Measurements from ENCODE around the gene CXorf66. TPM values are rescaled to one million over a fixed set of nuclear protein-coding genes. Genes with fewer than 3 reads are reported as not detected.
A peak's percentile ranks its signal among the peaks of the same experiment; 100 is the strongest.

The CXorf66 gene
- total RNA-seq, 1 experiment from 2014 or later: not detected

DNA sequence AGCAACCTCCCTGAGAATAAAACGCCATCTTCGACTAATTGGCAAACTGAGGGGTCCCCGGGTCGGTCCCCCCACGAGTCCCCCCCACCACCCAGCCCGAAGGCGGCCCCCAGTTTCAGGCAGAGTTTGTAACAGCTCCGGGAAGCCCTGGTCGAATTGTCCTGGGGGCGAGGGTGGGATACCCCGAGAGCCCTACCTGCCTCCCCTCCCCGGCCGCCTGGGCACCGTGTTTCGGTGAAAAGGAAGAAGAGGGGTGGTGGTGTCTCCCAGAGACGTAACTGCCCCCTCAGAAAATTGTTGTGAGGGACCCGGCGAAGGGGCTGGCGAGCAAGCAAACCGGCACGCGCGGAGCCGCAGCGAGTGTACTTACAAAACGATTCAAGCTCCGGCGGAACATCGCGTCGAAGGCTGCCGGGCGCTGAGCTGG, 33.7 kb downstream of the CXorf66 start (continued):
- TF ChIP-seq E2F4 (CRISPR knock-in tag; IDR thresholded peaks at IDR 0.05; ENCODE audit: borderline replicate concordance, low read depth) (no peak), HMGXB4 (CRISPR knock-in tag; IDR thresholded peaks at IDR 0.05) (no peak), ZNF138 (CRISPR knock-in tag; conservative IDR thresholded peaks at IDR 0.05) (no peak), ZBTB21 (CRISPR knock-in tag; IDR thresholded peaks at IDR 0.05; ENCODE audit: borderline replicate concordance) (no peak), NR1H2 (CRISPR knock-in tag; IDR thresholded peaks at IDR 0.05) (no peak), GABPB1 (CRISPR knock-in tag; IDR thresholded peaks at IDR 0.05) (no peak), SMAD3 (CRISPR knock-in tag; IDR thresholded peaks at IDR 0.05; ENCODE audit: borderline replicate concordance) (no peak)
- TF ChIP-seq, protein P1, sequence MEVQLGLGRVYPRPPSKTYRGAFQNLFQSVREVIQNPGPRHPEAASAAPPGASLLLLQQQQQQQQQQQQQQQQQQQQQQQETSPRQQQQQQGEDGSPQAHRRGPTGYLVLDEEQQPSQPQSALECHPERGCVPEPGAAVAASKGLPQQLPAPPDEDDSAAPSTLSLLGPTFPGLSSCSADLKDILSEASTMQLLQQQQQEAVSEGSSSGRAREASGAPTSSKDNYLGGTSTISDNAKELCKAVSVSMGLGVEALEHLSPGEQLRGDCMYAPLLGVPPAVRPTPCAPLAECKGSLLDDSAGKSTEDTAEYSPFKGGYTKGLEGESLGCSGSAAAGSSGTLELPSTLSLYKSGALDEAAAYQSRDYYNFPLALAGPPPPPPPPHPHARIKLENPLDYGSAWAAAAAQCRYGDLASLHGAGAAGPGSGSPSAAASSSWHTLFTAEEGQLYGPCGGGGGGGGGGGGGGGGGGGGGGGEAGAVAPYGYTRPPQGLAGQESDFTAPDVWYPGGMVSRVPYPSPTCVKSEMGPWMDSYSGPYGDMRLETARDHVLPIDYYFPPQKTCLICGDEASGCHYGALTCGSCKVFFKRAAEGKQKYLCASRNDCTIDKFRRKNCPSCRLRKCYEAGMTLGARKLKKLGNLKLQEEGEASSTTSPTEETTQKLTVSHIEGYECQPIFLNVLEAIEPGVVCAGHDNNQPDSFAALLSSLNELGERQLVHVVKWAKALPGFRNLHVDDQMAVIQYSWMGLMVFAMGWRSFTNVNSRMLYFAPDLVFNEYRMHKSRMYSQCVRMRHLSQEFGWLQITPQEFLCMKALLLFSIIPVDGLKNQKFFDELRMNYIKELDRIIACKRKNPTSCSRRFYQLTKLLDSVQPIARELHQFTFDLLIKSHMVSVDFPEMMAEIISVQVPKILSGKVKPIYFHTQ (CRISPR knock-in tag; IDR thresholded peaks at IDR 0.05): no peak

GRCh38 chrX:139930916-139931645, 34.2 kb downstream of the CXorf66 start:
- H3K4me3 Mint-ChIP-seq: peak overlapping the region; percentile 71
- no peaks in the 10 kb centered on the region; the same call in 1 of the 2 replicates for H3K27me3 Mint-ChIP-seq (ENCODE audit: low read depth)
- ATAC-seq: no peak; the same call in 1 of the 2 replicates
- no peak for DNase-seq (ENCODE audit: low spot score)
- H3K4me1 Mint-ChIP-seq: peaks cover 34% of the 10 kb centered on the region
- CTCF ChIA-PET: interaction anchor here (0.7 kb wide), 1 partner anchor 370 kb away, joined by 4 read pairs; no protein-coding TSS in a partner anchor
- H3K9me3 Mint-ChIP-seq: no peaks in the 10 kb centered on the region
- H3K27ac Mint-ChIP-seq: no peak overlapping the region
- TF ChIP-seq ZNF138 (CRISPR knock-in tag; conservative IDR thresholded peaks at IDR 0.05) (no peak), CREM (CRISPR knock-in tag; IDR thresholded peaks at IDR 0.05) (no peak), TCF7 (CRISPR knock-in tag; IDR thresholded peaks at IDR 0.05; ENCODE audit: low read depth) (no peak), ZNF281 (CRISPR knock-in tag; IDR thresholded peaks at IDR 0.05) (no peak), ZNF423 (CRISPR knock-in tag; IDR thresholded peaks at IDR 0.05) (no peak)
- TF ChIP-seq, protein P2, sequence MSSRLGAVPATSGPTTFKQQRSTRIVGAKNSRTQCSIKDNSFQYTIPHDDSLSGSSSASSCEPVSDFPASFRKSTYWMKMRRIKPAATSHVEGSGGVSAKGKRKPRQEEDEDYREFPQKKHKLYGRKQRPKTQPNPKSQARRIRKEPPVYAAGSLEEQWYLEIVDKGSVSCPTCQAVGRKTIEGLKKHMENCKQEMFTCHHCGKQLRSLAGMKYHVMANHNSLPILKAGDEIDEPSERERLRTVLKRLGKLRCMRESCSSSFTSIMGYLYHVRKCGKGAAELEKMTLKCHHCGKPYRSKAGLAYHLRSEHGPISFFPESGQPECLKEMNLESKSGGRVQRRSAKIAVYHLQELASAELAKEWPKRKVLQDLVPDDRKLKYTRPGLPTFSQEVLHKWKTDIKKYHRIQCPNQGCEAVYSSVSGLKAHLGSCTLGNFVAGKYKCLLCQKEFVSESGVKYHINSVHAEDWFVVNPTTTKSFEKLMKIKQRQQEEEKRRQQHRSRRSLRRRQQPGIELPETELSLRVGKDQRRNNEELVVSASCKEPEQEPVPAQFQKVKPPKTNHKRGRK (CRISPR knock-in tag; IDR thresholded peaks at IDR 0.05; ENCODE audit: borderline replicate concordance): no peak
- TF ChIP-seq, protein P3, sequence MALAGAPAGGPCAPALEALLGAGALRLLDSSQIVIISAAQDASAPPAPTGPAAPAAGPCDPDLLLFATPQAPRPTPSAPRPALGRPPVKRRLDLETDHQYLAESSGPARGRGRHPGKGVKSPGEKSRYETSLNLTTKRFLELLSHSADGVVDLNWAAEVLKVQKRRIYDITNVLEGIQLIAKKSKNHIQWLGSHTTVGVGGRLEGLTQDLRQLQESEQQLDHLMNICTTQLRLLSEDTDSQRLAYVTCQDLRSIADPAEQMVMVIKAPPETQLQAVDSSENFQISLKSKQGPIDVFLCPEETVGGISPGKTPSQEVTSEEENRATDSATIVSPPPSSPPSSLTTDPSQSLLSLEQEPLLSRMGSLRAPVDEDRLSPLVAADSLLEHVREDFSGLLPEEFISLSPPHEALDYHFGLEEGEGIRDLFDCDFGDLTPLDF (CRISPR knock-in tag; IDR thresholded peaks at IDR 0.05): no peak
- POLR2A ChIA-PET: no interaction called here
- no peaks in the 10 kb centered on the region for H3K36me3 Mint-ChIP-seq
